Subcutaneous abdominal adipose tissue (tissue), 5 donors: ENCODE results near the gene MMP27.

Experiments
- H3K27ac ChIP-seq: one replicate; pipeline ENCODE4 v1.7.0; 2013; ENCODE audit warnings: low read depth, mild to moderate bottlenecking, inconsistent platforms, low read length, moderate library complexity
- H3K27me3 ChIP-seq, 5 donors: one replicate each; pipeline ENCODE4 v1.7.0; 2013; ENCODE audit warnings: low read length in 5 of 5, inconsistent platforms in 1 of 5; ENCODE audit not compliant: control insufficient read depth in 5 of 5, insufficient read depth in 4 of 5
- H3K36me3 ChIP-seq, 5 donors: one replicate each; pipeline ENCODE4 v1.7.0; 2013; ENCODE audit warnings: low read length in 5 of 5; ENCODE audit not compliant: control insufficient read depth in 5 of 5, insufficient read depth in 5 of 5
- H3K4me1 ChIP-seq, 5 donors: one replicate each; pipeline ENCODE4 v1.7.0; 2013; ENCODE audit warnings: low read length in 5 of 5, mild to moderate bottlenecking in 3 of 5, moderate library complexity in 1 of 5; ENCODE audit not compliant: control insufficient read depth in 5 of 5, insufficient read depth in 5 of 5
- H3K4me3 ChIP-seq, 5 donors: one replicate each; pipeline ENCODE4 v1.7.0; 2013; ENCODE audit warnings: low read length in 5 of 5, low read depth in 1 of 5
- H3K9ac ChIP-seq, 5 donors: one replicate each; pipeline ENCODE4 v1.7.0; 2013; ENCODE audit warnings: low read length in 5 of 5, mild to moderate bottlenecking in 4 of 5, moderate library complexity in 3 of 5
- H3K9me3 ChIP-seq, 5 donors: one replicate each; pipeline ENCODE4 v1.7.0; 2013; ENCODE audit warnings: low read length in 5 of 5; ENCODE audit not compliant: control insufficient read depth in 5 of 5
- donor health status: healthy.
- donor health status: healthy.
- donor health status: healthy.
- donor health status: healthy.
- donor health status: healthy.

MMP27 gene

DNA sequence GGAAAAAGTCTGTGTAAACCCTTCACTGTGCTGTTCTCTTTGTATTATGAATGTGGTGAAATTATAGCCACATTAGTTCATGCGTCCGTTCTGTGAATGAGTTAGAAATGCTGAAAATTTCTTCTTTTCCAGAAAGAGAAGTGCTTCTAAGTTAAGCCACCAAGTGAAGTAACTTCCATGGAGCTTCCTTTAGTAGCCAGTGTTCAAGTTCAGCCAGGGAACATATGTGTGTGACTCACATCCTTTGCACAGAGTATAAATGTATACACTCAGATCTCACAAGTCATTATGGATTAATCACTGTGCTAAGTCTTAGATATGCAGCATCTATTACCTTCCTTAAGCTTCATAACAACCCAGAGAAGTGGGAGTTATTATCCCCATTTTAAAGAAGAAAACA, 22.3 kb upstream of the MMP27 start:
- H3K27ac ChIP-seq = no peak overlapping the region
- no peak overlapping the region for H3K4me3 ChIP-seq
- H3K9me3 ChIP-seq = no peaks in the 10 kb centered on the region
- H3K9ac ChIP-seq = no peak overlapping the region
- H3K4me1 ChIP-seq = peaks cover 0 to 5% (median 0%) of the 10 kb centered on the region in 5 donors
- peaks cover 0 to 3% (median 0%) of the 10 kb centered on the region in 5 donors for H3K27me3 ChIP-seq
- H3K36me3 ChIP-seq = no peaks in the 10 kb centered on the region

GRCh38 chr11:102724904-102725500, 19.4 kb upstream of the MMP27 start, which contains the start of gene MMP8:
Gene MMP8 (minus strand): TSS chr11:102724954. CDS start chr11:102724855, 99 bp downstream.
- Histone ChIP-seq H3K4me1 (peaks cover 0 to under 1% (median 0%) of the 10 kb centered on the region in 5 donors), H3K9me3 (no peaks in the 10 kb centered on the region), H3K9ac (no peak within 1 kb of the TSS), H3K27me3 (no peaks in the 10 kb centered on the region), H3K4me3 (no peak within 1 kb of the TSS), H3K27ac (no peak within 1 kb of the TSS), H3K36me3 (no peaks in the 10 kb centered on the region)

DNA sequence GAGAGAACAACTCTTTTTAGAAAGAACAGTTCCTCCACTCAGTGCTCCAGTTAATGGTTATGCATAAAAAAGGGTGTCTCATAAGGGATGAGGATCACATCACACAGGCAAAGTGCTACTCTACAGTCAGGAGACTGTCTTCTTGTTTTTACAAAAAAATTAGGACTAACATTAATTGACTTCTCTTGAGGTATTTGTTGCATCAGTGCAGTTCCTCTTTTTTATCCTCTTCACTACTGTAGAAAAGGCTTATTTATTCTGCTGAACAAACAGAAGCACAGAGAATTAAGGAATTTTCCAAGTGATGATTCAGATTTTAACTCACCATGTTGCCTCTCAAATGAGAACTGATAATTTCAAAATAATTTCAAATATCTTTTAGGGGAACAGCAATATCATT, 17.3 kb upstream of the MMP27 start:
- no peaks in the 10 kb centered on the region for H3K4me1 ChIP-seq
- no peaks in the 10 kb centered on the region for H3K36me3 ChIP-seq
- H3K27me3 ChIP-seq = no peaks in the 10 kb centered on the region
- H3K9ac ChIP-seq = no peak overlapping the region
- no peaks in the 10 kb centered on the region for H3K9me3 ChIP-seq
- no peak overlapping the region for H3K27ac ChIP-seq
- H3K4me3 ChIP-seq = no peak overlapping the region

- no peaks in the 10 kb centered on the region for H3K9me3 ChIP-seq
- no peaks in the 10 kb centered on the region for H3K4me1 ChIP-seq
- H3K27me3 ChIP-seq = no peaks in the 10 kb centered on the region
- H3K27ac ChIP-seq = no peak overlapping the region
- no peak overlapping the region for H3K4me3 ChIP-seq
- no peak overlapping the region for H3K9ac ChIP-seq
- no peaks in the 10 kb centered on the region for H3K36me3 ChIP-seq
These were observed 14.2 kb upstream of the MMP27 start for GRCh38 chr11:102719620-102720277.

- Histone ChIP-seq H3K4me1 (no peaks in the 10 kb centered on the region), H3K9ac (no peak overlapping the region), H3K4me3 (no peak overlapping the region), H3K36me3 (no peaks in the 10 kb centered on the region), H3K27me3 (no peaks in the 10 kb centered on the region), H3K9me3 (no peaks in the 10 kb centered on the region), H3K27ac (no peak overlapping the region)
These were observed 11.7 kb upstream of the MMP27 start for GRCh38 chr11:102717280-102717679.

DNA sequence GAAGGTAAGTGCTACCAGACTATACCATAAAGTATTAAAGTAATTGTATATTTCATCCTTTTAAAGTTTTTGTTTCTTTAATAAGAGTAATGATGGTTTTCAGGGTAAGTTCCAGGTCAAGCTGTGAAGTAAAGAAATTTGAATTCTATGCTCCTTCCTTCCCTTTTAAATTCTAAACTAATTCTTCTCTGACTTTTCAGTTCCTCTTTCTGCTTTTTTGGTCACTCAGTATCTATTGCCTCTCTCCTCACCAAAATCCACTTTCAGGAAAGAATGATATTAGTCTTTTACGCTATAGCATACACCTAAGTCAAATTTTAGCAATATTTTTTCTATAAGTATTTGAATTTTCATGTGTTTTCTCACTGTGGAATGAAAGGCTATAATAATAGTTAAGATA, 11.0 kb upstream of the MMP27 start:
- no peak overlapping the region for H3K27ac ChIP-seq
- H3K9me3 ChIP-seq = no peaks in the 10 kb centered on the region
- no peaks in the 10 kb centered on the region for H3K4me1 ChIP-seq

DNA sequence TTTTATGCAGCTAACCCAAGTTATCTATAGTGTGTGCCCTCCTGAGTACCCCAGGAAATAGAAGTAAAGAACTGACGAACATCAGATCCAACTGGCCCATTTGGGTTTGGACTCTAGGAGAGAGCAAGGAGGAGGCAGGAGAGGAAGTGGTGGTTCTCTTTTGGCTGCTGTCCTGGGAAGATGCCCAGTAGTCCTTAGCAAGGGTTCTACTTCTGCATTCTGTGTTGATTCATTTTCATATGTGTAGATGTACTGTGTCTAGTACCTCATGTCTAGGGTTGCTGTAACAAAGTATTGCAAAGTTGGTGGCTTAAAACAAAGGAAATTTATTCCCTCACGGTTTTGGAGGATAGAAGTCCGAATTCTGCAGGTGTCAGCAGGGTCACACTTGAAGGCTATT, 6.6 kb upstream of the MMP27 start:
- H3K27me3 ChIP-seq = no peaks in the 10 kb centered on the region
- no peak overlapping the region for H3K9ac ChIP-seq
- no peaks in the 10 kb centered on the region for H3K36me3 ChIP-seq
- H3K9me3 ChIP-seq = no peaks in the 10 kb centered on the region
- peaks cover 0 to 5% (median 0%) of the 10 kb centered on the region in 5 donors for H3K4me1 ChIP-seq
- H3K4me3 ChIP-seq = no peak overlapping the region
- H3K27ac ChIP-seq = no peak overlapping the region

More for the DNA sequence above, 11.0 kb upstream of the MMP27 start:
- H3K9ac ChIP-seq = no peak overlapping the region
- no peak overlapping the region for H3K4me3 ChIP-seq
- H3K36me3 ChIP-seq = no peaks in the 10 kb centered on the region
- no peaks in the 10 kb centered on the region for H3K27me3 ChIP-seq

GRCh38 chr11:102709201-102709945, 3.8 kb upstream of the MMP27 start:
- H3K9me3 ChIP-seq = no peaks in the 10 kb centered on the region

GRCh38 chr11:102708654-102709053, 3.1 kb upstream of the MMP27 start:
- H3K27ac ChIP-seq = no peak overlapping the region
- H3K4me3 ChIP-seq = no peak overlapping the region
- H3K9me3 ChIP-seq = no peaks in the 10 kb centered on the region
- peaks cover 0 to 12% (median 4%) of the 10 kb centered on the region in 5 donors for H3K4me1 ChIP-seq
- no peak overlapping the region for H3K9ac ChIP-seq
- no peaks in the 10 kb centered on the region for H3K36me3 ChIP-seq
- no peaks in the 10 kb centered on the region for H3K27me3 ChIP-seq

More at GRCh38 chr11:102709201-102709945, 3.8 kb upstream of the MMP27 start:
- Histone ChIP-seq H3K36me3 (no peaks in the 10 kb centered on the region), H3K27ac (no peak overlapping the region), H3K27me3 (no peaks in the 10 kb centered on the region), H3K4me3 (no peak overlapping the region), H3K4me1 (peaks cover 0 to 12% (median 4%) of the 10 kb centered on the region in 5 donors), H3K9ac (no peak overlapping the region)

DNA sequence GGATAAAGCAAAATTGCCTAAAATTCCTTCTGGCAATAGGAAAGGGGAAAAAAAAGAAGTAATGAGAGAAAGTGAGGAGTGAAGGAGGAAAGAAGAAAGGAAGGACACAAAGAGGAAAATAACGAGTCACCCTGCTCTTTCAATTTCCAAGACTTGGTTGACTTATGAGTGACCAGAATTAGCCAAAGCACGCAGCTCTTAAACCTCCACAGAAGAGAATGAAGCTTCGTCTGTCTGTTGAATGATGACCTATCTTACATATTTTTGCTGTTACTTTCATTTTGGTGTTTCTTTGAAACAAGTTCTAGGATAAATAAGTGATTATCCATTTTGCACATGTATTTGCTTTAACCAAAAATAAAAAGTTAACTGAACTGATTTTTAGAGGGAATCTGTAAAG, 728 bp downstream of the MMP27 start:
- Histone ChIP-seq H3K4me3 (peak overlapping the region; percentile 27 to 59 (median 44)), H3K27ac (peak overlapping the region; percentile 49), H3K36me3 (no peaks in the 10 kb centered on the region), H3K4me1 (peaks cover 0 to 12% (median 4%) of the 10 kb centered on the region in 5 donors), H3K27me3 (no peaks in the 10 kb centered on the region), H3K9ac (peak overlapping the region in 3 of 5 donors; percentile 17 to 66 (median 48)), H3K9me3 (no peaks in the 10 kb centered on the region)
